ENCODE data around the gene AOPEP. TPM values are rescaled to one million over a fixed set of nuclear protein-coding genes. Genes with fewer than 3 reads are reported as not detected.
A peak's percentile ranks its signal among the peaks of the same experiment; 100 is the strongest.

AOPEP gene
- total RNA-seq, 1 donor from 2014 or later: 305 TPM

GRCh38 chr9:94794476-94795167 is 68.1 kb downstream of the AOPEP start:
- DNase-seq (ENCODE audit: extremely low spot score in 2 of 2): no peak
- Histone ChIP-seq H3K36me3 (no peaks in the 10 kb centered on the region), H3K9me3 (no peaks in the 10 kb centered on the region), H3K4me3 (no peak overlapping the region), H3K27me3 (no peaks in the 10 kb centered on the region), H3K4me1 (peaks cover 38% of the 10 kb centered on the region), H3K27ac (no peak overlapping the region)
- intact Hi-C loops (cut with DNase I): no loop called here
- TF ChIP-seq POLR2A (IDR thresholded peaks at IDR 0.05) (no peak), CTCF (IDR thresholded peaks at IDR 0.05) (no peak), POLR2AphosphoS5 (IDR thresholded peaks at IDR 0.05; ENCODE audit: insufficient read depth in 1 of 2, low read depth in 1 of 2) (no peak)

GRCh38 chr9:94796687-94797086 is 70.2 kb downstream of the AOPEP start:
- H3K27me3 ChIP-seq: no peaks in the 10 kb centered on the region
- no peak for DNase-seq (ENCODE audit: extremely low spot score in 2 of 2)
- TF ChIP-seq POLR2AphosphoS5 (IDR thresholded peaks at IDR 0.05; ENCODE audit: insufficient read depth in 1 of 2, low read depth in 1 of 2): no peak
- no peak for TF ChIP-seq POLR2A (IDR thresholded peaks at IDR 0.05)
- no peak for TF ChIP-seq CTCF (IDR thresholded peaks at IDR 0.05)
- H3K4me1 ChIP-seq: peaks cover 57% of the 10 kb centered on the region
- H3K9me3 ChIP-seq: no peaks in the 10 kb centered on the region
- H3K4me3 ChIP-seq: no peak overlapping the region
- H3K27ac ChIP-seq: no peak overlapping the region
- H3K36me3 ChIP-seq: no peaks in the 10 kb centered on the region
- intact Hi-C loops (cut with DNase I): no loop called here

GRCh38 chr9:94798201-94798600 is 71.7 kb downstream of the AOPEP start:
- Histone ChIP-seq H3K4me3 (no peak overlapping the region), H3K27me3 (no peaks in the 10 kb centered on the region), H3K4me1 (peaks cover 64% of the 10 kb centered on the region), H3K36me3 (no peaks in the 10 kb centered on the region), H3K9me3 (no peaks in the 10 kb centered on the region), H3K27ac (peak overlapping the region; percentile 88)
- DNase-seq (ENCODE audit: extremely low spot score in 2 of 2): no peak
- intact Hi-C loops (cut with DNase I): no loop called here
- no peak for TF ChIP-seq POLR2A (IDR thresholded peaks at IDR 0.05)
- TF ChIP-seq CTCF (IDR thresholded peaks at IDR 0.05): no peak
- no peak for TF ChIP-seq POLR2AphosphoS5 (IDR thresholded peaks at IDR 0.05; ENCODE audit: insufficient read depth in 1 of 2, low read depth in 1 of 2)

GRCh38 chr9:94798708-94799107 is 72.2 kb downstream of the AOPEP start:
- Histone ChIP-seq H3K27ac (peak overlapping the region; percentile 88), H3K9me3 (no peaks in the 10 kb centered on the region), H3K4me3 (no peak overlapping the region), H3K4me1 (peaks cover 69% of the 10 kb centered on the region), H3K36me3 (no peaks in the 10 kb centered on the region), H3K27me3 (no peaks in the 10 kb centered on the region)
- TF ChIP-seq CTCF (IDR thresholded peaks at IDR 0.05) (no peak), POLR2A (IDR thresholded peaks at IDR 0.05) (no peak), POLR2AphosphoS5 (IDR thresholded peaks at IDR 0.05; ENCODE audit: insufficient read depth in 1 of 2, low read depth in 1 of 2) (no peak)
- no peak for DNase-seq (ENCODE audit: extremely low spot score in 2 of 2)
- intact Hi-C loops (cut with DNase I): no loop called here

GRCh38 chr9:94799578-94800264 is 73.2 kb downstream of the AOPEP start:
- DNase-seq (ENCODE audit: extremely low spot score in 2 of 2): no peak
- no peaks in the 10 kb centered on the region for H3K36me3 ChIP-seq
- no peak overlapping the region for H3K4me3 ChIP-seq
- intact Hi-C loops (cut with DNase I): no loop called here
- TF ChIP-seq POLR2AphosphoS5 (IDR thresholded peaks at IDR 0.05; ENCODE audit: insufficient read depth in 1 of 2, low read depth in 1 of 2): peak in 1 of 2 donors; percentile 53
- TF ChIP-seq POLR2A (IDR thresholded peaks at IDR 0.05): no peak
- no peaks in the 10 kb centered on the region for H3K27me3 ChIP-seq
- H3K27ac ChIP-seq: peak overlapping the region; percentile 88
- no peaks in the 10 kb centered on the region for H3K9me3 ChIP-seq
- H3K4me1 ChIP-seq: peaks cover 78% of the 10 kb centered on the region
